GM12872 (cell line): ENCODE results near the gene ETV1.

Experiments
- CTCF ChIP-seq: IDR thresholded peaks from 3 replicates; pipeline ENCODE4 v1.5.1; 2011; ENCODE audit warnings: low read depth, mild to moderate bottlenecking, low read length, moderate library complexity; ENCODE audit not compliant: insufficient read depth

ETV1 gene

GRCh38 chr7:13991791-13992595, 2.5 kb upstream of the ETV1 start:
- TF ChIP-seq CTCF: no peak

- TF ChIP-seq CTCF: no peak
Observed at GRCh38 chr7:13990984-13991790, 1.7 kb upstream of the ETV1 start.

GRCh38 chr7:13990319-13990983, 985 bp upstream of the ETV1 start:
- no peak for TF ChIP-seq CTCF

GRCh38 chr7:13989949-13990305, 461 bp upstream of the ETV1 start:
- no peak for TF ChIP-seq CTCF

- no peak for TF ChIP-seq CTCF
Observed at GRCh38 chr7:13988731-13989125, 738 bp downstream of the ETV1 start.

GRCh38 chr7:13988065-13988464, 1.4 kb downstream of the ETV1 start:
- no peak for TF ChIP-seq CTCF

GRCh38 chr7:13987395-13987794, 2.1 kb downstream of the ETV1 start:
- TF ChIP-seq CTCF: no peak
